PC-3 (cell line): ENCODE data around the gene PRSS1.

Experiments
- CTCF ChIP-seq: fragments of 300-600 bp; sonication (generic); conservative IDR thresholded peaks from 2 replicates; pipeline ENCODE4 v1.5.1; 2017; ENCODE audit warnings: antibody characterized with exemption, low read depth, mild to moderate bottlenecking, low read length
- EZH2phosphoT487 ChIP-seq: fragments of 300-600 bp; sonication (generic); IDR thresholded peaks from 2 replicates; pipeline ENCODE4 v1.6.1; 2018; ENCODE audit warnings: mild to moderate bottlenecking, antibody characterized with exemption, low read length, borderline replicate concordance

- no peak for TF ChIP-seq CTCF
- no peak for TF ChIP-seq EZH2phosphoT487
These were observed 45.5 kb upstream of the PRSS1 start for GRCh38 chr7:142703655-142704305.
